HepG2 (cell line): ENCODE measurements around the gene PIGK. TPM values are rescaled to one million over a fixed set of nuclear protein-coding genes. Genes with fewer than 3 reads are reported as not detected.

Experiments
- ATAC-seq: fragments of 200-7000 bp; cut with Tn5 transposase; 3 replicates; pipeline ENCODE4 v1.9.1; 2020; ENCODE audit warnings: mild to moderate bottlenecking, moderate library complexity
- BruUV-seq: library from RNA; stranded (reverse); fragments of 400-500 nt; replicated peaks from 2 replicates; lab custom pipeline; 2021; lab: Mats Ljungman, UMichigan
- CTCF ChIA-PET: fragments of 300-600 bp; formaldehyde crosslinking; extraction: SDS; loops from one replicate; lab custom pipeline; 2021; ENCODE audit warnings: low total read pairs, inconsistent platforms, low intra/inter-chr PET ratio; lab: Yijun Ruan, JAX
- POLR2A ChIA-PET: fragments of 350-600 bp; sonication (Branson Sonifier 250); formaldehyde crosslinking; loops from one replicate; lab custom pipeline; 2020; ENCODE audit warnings: antibody characterized with exemption, inconsistent platforms; lab: Yijun Ruan, JAX
- DNase-seq: peaks from one replicate; pipeline ENCODE4 v3.0.0-alpha.2; 2015; ENCODE audit warnings: low spot score
- FAIRE-seq: peaks from 3 replicates; lab custom pipeline; 2011; peaks lifted over from hg19 to GRCh38; lab: Jason Lieb, UNC
- H2AFZ ChIP-seq: one replicate; pipeline ENCODE4 v1.6.1; 2011; ENCODE audit warnings: low read length, inconsistent platforms
- H3K27ac ChIP-seq: fragments of 300-600 bp; 3 replicates; pipeline ENCODE4 v1.8.0; 2011; ENCODE audit warnings: mixed run types, mild to moderate bottlenecking, mixed read lengths, low read length, inconsistent platforms; ENCODE audit not compliant: insufficient read depth; ENCODE audit errors: extremely low read length
- H3K27me3 ChIP-seq, 2 experiments: fragments of 200-600 bp in 1 of 2; 2 replicates in 1 of 2; 3 replicates in 1 of 2; pipeline versions ENCODE4 v1.6.0 to v1.8.0; 2011; ENCODE audit warnings: low read length in 2 of 2, mild to moderate bottlenecking in 2 of 2, moderate library complexity in 2 of 2, inconsistent platforms in 1 of 2; ENCODE audit not compliant: insufficient read depth in 2 of 2, control insufficient read depth in 1 of 2
- H3K36me3 ChIP-seq, 2 experiments: fragments of 200-600 bp in 1 of 2; replicated peaks in 1 of 2; 2 replicates in 1 of 2; 3 replicates in 1 of 2; pipeline versions ENCODE4 v1.5.1 to v1.8.0; 2011; ENCODE audit warnings: low read length in 2 of 2, inconsistent platforms in 1 of 2; ENCODE audit not compliant: insufficient read depth in 2 of 2, control insufficient read depth in 1 of 2
- H3K4me1 ChIP-seq: 2 replicates; pipeline ENCODE4 v1.5.1; 2012; ENCODE audit warnings: low read length, inconsistent platforms; ENCODE audit not compliant: insufficient read depth
- H3K4me2 ChIP-seq: 2 replicates; pipeline ENCODE4 v1.6.0; 2011; ENCODE audit warnings: low read depth, low read length, inconsistent platforms
- H3K4me3 ChIP-seq, 3 experiments: fragments of 200-600 bp in 1 of 3; sonication (generic), shearing (Covaris generic) in 1 of 3; replicated peaks in 1 of 3; 2 replicates each; pipeline ENCODE4 v1.5.1; 2011 to 2016; ENCODE audit warnings: low read length in 3 of 3, inconsistent platforms in 2 of 3, low read depth in 2 of 3, mild to moderate bottlenecking in 2 of 3, control low read depth in 1 of 3, mixed read lengths in 1 of 3; ENCODE audit not compliant: insufficient read depth in 1 of 3
- H3K79me2 ChIP-seq: one replicate; pipeline ENCODE4 v1.6.1; 2011; ENCODE audit warnings: low read length, inconsistent platforms; ENCODE audit not compliant: insufficient read depth
- H3K9ac ChIP-seq: 2 replicates; pipeline ENCODE4 v1.6.0; 2011; ENCODE audit warnings: mild to moderate bottlenecking, low read depth, low read length, inconsistent platforms; ENCODE audit not compliant: insufficient read depth
- H3K9me3 ChIP-seq: 2 replicates; pipeline ENCODE4 v1.5.1; 2012; ENCODE audit warnings: mild to moderate bottlenecking, low read length
- H4K20me1 ChIP-seq: 2 replicates; pipeline ENCODE4 v1.6.0; 2011; ENCODE audit warnings: inconsistent platforms, mild to moderate bottlenecking, low read length, moderate library complexity; ENCODE audit not compliant: insufficient read depth
- CENPT ChIP-seq: sonication (generic); formaldehyde crosslinking; IDR thresholded peaks from 2 replicates; pipeline ENCODE4 v1.8.0; 2022; ENCODE audit warnings: low read depth, mild to moderate bottlenecking, moderate library complexity, missing genetic modification reagents
- ELF1 ChIP-seq: sonication (generic); formaldehyde crosslinking; IDR thresholded peaks from 2 replicates; pipeline ENCODE4 v1.4.0; 2020; ENCODE audit warnings: missing genetic modification reagents
- FOXO1 ChIP-seq: sonication (generic); formaldehyde crosslinking; IDR thresholded peaks from 2 replicates; pipeline ENCODE4 v1.4.0; 2020; ENCODE audit warnings: missing genetic modification reagents
- KDM2A ChIP-seq: sonication (generic); formaldehyde crosslinking; IDR thresholded peaks from 2 replicates; pipeline ENCODE4 v1.4.0; 2020; ENCODE audit warnings: low read depth, missing genetic modification reagents, borderline replicate concordance
- KDM5A ChIP-seq: fragments of 200-600 bp; sonication (generic); IDR thresholded peaks from 2 replicates; pipeline ENCODE4 v1.7.0; 2018; ENCODE audit warnings: antibody characterized with exemption, mild to moderate bottlenecking, low read length, borderline replicate concordance
- MBD4 ChIP-seq: IDR thresholded peaks from 2 replicates; pipeline ENCODE4 v1.6.1; 2012; ENCODE audit warnings: low read length, inconsistent platforms, borderline replicate concordance
- MTA1 ChIP-seq: sonication (generic); formaldehyde crosslinking; IDR thresholded peaks from 2 replicates; pipeline ENCODE4 v1.4.0; 2020; ENCODE audit warnings: missing genetic modification reagents, mild to moderate bottlenecking, borderline replicate concordance
- MYNN ChIP-seq: sonication (generic); formaldehyde crosslinking; IDR thresholded peaks from 2 replicates; pipeline ENCODE4 v1.4.0; 2020; ENCODE audit warnings: mild to moderate bottlenecking, low read depth, missing genetic modification reagents
- SMC3 ChIP-seq: IDR thresholded peaks from 2 replicates; pipeline ENCODE4 v1.6.1; 2011; ENCODE audit warnings: low read length, improper control_type of control experiment
- SP5 ChIP-seq: IDR thresholded peaks from 2 replicates; pipeline ENCODE4 v1.6.1; 2016; ENCODE audit warnings: low read depth, borderline replicate concordance
- ZFX ChIP-seq: sonication (generic); formaldehyde crosslinking; IDR thresholded peaks from 2 replicates; pipeline ENCODE4 v1.4.0; 2020; ENCODE audit warnings: mild to moderate bottlenecking, low read depth, missing genetic modification reagents, moderate library complexity
- ZNF121 ChIP-seq: sonication (generic); formaldehyde crosslinking; IDR thresholded peaks from 2 replicates; pipeline ENCODE4 v1.5.0; 2020; ENCODE audit warnings: mild to moderate bottlenecking, missing genetic modification reagents
- ZNF768 ChIP-seq: sonication (generic); formaldehyde crosslinking; IDR thresholded peaks from 2 replicates; pipeline ENCODE4 v1.4.0; 2020; ENCODE audit warnings: missing genetic modification reagents
- ZSCAN30 ChIP-seq: sonication (generic); formaldehyde crosslinking; IDR thresholded peaks from 2 replicates; pipeline ENCODE4 v1.5.0; 2020; ENCODE audit warnings: mild to moderate bottlenecking, missing genetic modification reagents
- WGBS: methylation state at CpG from one replicate; pipeline ENCODE4 v1.1.6; 2017; ENCODE audit warnings: low lambda C conversion rate; 5-methylcytosine and 5-hydroxymethylcytosine counted together
- in situ Hi-C: cut with HindIII; loops from 2 replicates; pipeline ENCODE4 v1.10.0; 2017; ENCODE audit warnings: low pct_unique_long_range_greater_than_20kb; ENCODE audit not compliant: extremely low pct_ligation_motif_present
- intact Hi-C: fragments of 100-400 bp; cut with micrococcal nuclease; formaldehyde crosslinking; loops from one replicate; pipeline ENCODE4 v1.10.0; 2022; ENCODE audit not compliant: unreplicated experiment
- polyA plus RNA-seq, 8 experiments: library from polyadenylated mRNA; depleted of rRNA in 3 of 8; stranded (reverse) in 7 of 8; unstranded in 1 of 8; fragments of >200 nt; fragmentation: Illumina TruSeq in 4 of 8; extraction: Trizol in 4 of 8; gene quantifications; 2 replicates each; pipeline versions ENCODE4 v1.2.1 to v1.2.3, GENCODE V29; 2011 to 2016; ENCODE audit warnings: low read depth in 4 of 8, missing spikeins in 1 of 8, mixed read lengths in 1 of 8; ENCODE audit not compliant: insufficient read depth in 1 of 8
- total RNA-seq, 5 experiments: library from RNA; depleted of rRNA; stranded (reverse); fragments of >200 nt; fragmentation: Illumina TruSeq; extraction: Trizol; gene quantifications; 2 replicates each; pipeline ENCODE4 v1.2.3, GENCODE V29; 2016; ENCODE audit warnings: low read depth in 1 of 5
- TF ChIP-seq, protein P1 (sequence below): IDR thresholded peaks from 2 replicates; pipeline ENCODE4 v1.6.1; 2016; ENCODE audit warnings: low read depth, control low read depth
- TF ChIP-seq, protein P2 (sequence below): sonication (generic); formaldehyde crosslinking; IDR thresholded peaks from 2 replicates; pipeline ENCODE4 v1.9.0; 2022; ENCODE audit warnings: missing genetic modification reagents, mild to moderate bottlenecking, borderline replicate concordance
- TF ChIP-seq, protein P3 (sequence below): sonication (generic); formaldehyde crosslinking; IDR thresholded peaks from 2 replicates; pipeline ENCODE4 v1.8.0; 2022; ENCODE audit warnings: missing genetic modification reagents, mild to moderate bottlenecking, moderate library complexity, borderline replicate concordance
- TF ChIP-seq, protein P4 (sequence below): sonication (generic); formaldehyde crosslinking; IDR thresholded peaks from 2 replicates; pipeline ENCODE4 v1.4.0; 2020; ENCODE audit warnings: mild to moderate bottlenecking, missing genetic modification reagents

Gene PIGK
- total and polyA plus RNA-seq, 2 of the 13 experiments (the other 11 are each of a cell fraction or from before 2014, with no cell fraction given) = 14.7 to 38.5 TPM

DNA sequence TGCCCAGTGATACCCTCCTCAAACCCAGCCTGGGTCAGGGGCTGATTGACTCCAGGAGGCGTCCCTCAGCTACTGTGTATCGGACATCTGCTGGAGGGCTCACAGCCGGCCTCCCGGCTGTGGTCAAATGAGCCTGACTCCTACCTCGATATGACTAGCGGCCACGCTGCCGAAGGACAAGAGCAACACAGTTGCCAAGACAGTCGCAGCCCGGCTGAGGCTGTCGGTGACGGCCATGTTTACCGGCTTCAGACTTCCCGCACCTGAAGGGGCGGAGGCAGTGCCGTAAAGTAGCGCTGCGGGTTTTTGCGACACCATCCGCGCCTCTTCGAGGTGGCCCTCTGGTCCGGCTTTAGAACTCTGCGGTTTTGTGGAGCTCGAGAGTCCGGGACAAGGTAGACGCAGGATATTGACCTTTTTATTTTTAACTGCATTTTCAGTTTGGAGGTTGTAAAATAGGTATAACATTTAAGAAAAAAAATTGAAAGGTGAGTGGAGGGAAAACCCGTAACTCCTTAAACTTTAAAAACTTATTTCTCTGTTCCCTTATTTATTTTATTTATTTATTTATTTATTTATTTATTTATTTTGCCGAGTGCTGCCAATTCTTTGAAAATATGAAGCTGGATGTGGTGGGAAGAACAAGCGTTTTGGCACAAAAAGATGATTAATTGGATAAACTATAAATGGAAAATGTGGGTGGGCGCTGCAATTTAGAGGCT lies at the start of gene PIGK (continued):
- peak; percentile 32; the same call in 1 of the 2 replicates for TF ChIP-seq ZNF768 (CRISPR knock-in tag)
- peak; percentile 79 for TF ChIP-seq FOXO1 (CRISPR knock-in tag)
- TF ChIP-seq ZFX (CRISPR knock-in tag) = peak; percentile 53
- peak; percentile 87 for TF ChIP-seq KDM2A (CRISPR knock-in tag)
- TF ChIP-seq, protein P1, sequence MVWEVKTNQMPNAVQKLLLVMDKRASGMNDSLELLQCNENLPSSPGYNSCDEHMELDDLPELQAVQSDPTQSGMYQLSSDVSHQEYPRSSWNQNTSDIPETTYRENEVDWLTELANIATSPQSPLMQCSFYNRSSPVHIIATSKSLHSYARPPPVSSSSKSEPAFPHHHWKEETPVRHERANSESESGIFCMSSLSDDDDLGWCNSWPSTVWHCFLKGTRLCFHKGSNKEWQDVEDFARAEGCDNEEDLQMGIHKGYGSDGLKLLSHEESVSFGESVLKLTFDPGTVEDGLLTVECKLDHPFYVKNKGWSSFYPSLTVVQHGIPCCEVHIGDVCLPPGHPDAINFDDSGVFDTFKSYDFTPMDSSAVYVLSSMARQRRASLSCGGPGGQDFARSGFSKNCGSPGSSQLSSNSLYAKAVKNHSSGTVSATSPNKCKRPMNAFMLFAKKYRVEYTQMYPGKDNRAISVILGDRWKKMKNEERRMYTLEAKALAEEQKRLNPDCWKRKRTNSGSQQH (CRISPR knock-in tag) = 0 out of 2 replicates have a peak, but pooled peaks have one; percentile 41
- TF ChIP-seq, protein P2, sequence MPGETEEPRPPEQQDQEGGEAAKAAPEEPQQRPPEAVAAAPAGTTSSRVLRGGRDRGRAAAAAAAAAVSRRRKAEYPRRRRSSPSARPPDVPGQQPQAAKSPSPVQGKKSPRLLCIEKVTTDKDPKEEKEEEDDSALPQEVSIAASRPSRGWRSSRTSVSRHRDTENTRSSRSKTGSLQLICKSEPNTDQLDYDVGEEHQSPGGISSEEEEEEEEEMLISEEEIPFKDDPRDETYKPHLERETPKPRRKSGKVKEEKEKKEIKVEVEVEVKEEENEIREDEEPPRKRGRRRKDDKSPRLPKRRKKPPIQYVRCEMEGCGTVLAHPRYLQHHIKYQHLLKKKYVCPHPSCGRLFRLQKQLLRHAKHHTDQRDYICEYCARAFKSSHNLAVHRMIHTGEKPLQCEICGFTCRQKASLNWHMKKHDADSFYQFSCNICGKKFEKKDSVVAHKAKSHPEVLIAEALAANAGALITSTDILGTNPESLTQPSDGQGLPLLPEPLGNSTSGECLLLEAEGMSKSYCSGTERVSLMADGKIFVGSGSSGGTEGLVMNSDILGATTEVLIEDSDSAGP (CRISPR knock-in tag) = peak; percentile 67; the same call in 1 of the 2 replicates
- 0 out of 2 replicates have a peak, but pooled peaks have one; percentile 45 for TF ChIP-seq MTA1

DNA sequence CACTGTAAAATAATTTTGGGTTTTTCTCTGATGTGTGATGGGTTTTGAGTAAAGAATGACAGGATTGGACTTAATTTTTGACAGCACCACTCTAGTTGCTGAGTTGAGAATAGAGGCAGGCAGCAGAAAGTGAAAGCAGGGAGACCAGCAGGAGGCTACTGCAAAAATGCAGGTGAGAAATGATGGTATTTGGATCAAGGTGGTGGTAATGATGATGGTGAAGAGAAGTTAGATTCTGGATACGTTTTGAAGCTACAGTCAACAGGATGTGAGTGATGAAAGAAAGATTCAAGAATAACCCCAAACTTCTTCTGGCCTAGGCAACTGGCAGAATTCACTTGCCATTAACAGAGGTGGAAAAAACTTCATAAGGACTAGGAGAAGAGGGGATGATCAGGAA lies 47.8 kb upstream of the PIGK start:
- DNase-seq = no peak
- no peak for ATAC-seq
- H3K9ac ChIP-seq = no peak overlapping the region
- no peaks in the 10 kb centered on the region for H4K20me1 ChIP-seq
- in situ Hi-C loops (no loop called here), intact Hi-C loops (no loop called here)
- H3K4me2 ChIP-seq = no peak overlapping the region
- BruUV-seq = no TSS peak
- H3K4me1 ChIP-seq = no peaks in the 10 kb centered on the region
- ChIA-PET CTCF (no interaction called here), POLR2A (no interaction called here)
- H3K4me3 ChIP-seq = no peak overlapping the region
- no peaks in the 10 kb centered on the region for H3K36me3 ChIP-seq
- WGBS = 0% methylated on average over 1 of the region's 1 CpG
- H3K9me3 ChIP-seq = no peaks in the 10 kb centered on the region
- no peak overlapping the region for H2AFZ ChIP-seq
- no peaks in the 10 kb centered on the region for H3K79me2 ChIP-seq
- no peaks in the 10 kb centered on the region; a peak in 1 of 5 replicates for H3K27me3 ChIP-seq
- H3K27ac ChIP-seq = no peak overlapping the region
- no peak for FAIRE-seq
- no peak for TF ChIP-seq MBD4
- TF ChIP-seq MYNN (CRISPR knock-in tag) = no peak
- TF ChIP-seq, protein P3, sequence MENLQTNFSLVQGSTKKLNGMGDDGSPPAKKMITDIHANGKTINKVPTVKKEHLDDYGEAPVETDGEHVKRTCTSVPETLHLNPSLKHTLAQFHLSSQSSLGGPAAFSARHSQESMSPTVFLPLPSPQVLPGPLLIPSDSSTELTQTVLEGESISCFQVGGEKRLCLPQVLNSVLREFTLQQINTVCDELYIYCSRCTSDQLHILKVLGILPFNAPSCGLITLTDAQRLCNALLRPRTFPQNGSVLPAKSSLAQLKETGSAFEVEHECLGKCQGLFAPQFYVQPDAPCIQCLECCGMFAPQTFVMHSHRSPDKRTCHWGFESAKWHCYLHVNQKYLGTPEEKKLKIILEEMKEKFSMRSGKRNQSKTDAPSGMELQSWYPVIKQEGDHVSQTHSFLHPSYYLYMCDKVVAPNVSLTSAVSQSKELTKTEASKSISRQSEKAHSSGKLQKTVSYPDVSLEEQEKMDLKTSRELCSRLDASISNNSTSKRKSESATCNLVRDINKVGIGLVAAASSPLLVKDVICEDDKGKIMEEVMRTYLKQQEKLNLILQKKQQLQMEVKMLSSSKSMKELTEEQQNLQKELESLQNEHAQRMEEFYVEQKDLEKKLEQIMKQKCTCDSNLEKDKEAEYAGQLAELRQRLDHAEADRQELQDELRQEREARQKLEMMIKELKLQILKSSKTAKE = no peak
- TF ChIP-seq ZNF121 (CRISPR knock-in tag) = no peak
- TF ChIP-seq, protein P4, sequence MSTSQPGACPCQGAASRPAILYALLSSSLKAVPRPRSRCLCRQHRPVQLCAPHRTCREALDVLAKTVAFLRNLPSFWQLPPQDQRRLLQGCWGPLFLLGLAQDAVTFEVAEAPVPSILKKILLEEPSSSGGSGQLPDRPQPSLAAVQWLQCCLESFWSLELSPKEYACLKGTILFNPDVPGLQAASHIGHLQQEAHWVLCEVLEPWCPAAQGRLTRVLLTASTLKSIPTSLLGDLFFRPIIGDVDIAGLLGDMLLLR (CRISPR knock-in tag) = no peak
- TF ChIP-seq CENPT (CRISPR knock-in tag) = no peak
- no peak for TF ChIP-seq KDM5A
- no peak for TF ChIP-seq SP5
- no peak for TF ChIP-seq SMC3
- no peak for TF ChIP-seq ELF1 (CRISPR knock-in tag)
- no peak for TF ChIP-seq ZSCAN30 (CRISPR knock-in tag)
